Ovary (tissue), 3 donors: ENCODE results near the gene KISS1.

ENCODE experiments used
- EP300 ChIP-seq: sonication (generic); formaldehyde crosslinking; IDR thresholded peaks from one replicate; pipeline ENCODE4 v1.6.1; 2017; ENCODE audit warnings: antibody characterized with exemption
- POLR2A ChIP-seq: fragments of 450-650 bp; IDR thresholded peaks from one replicate; pipeline ENCODE4 v1.6.1; 2017; ENCODE audit warnings: antibody characterized with exemption, mild to moderate bottlenecking, moderate library complexity
- TF ChIP-seq, protein P1 (sequence below), 3 donors: fragments of 450-650 bp in 2 of 3; fragments of 200-600 bp in 1 of 3; IDR thresholded peaks; one replicate each; pipeline versions ENCODE4 v1.5.1 to v1.8.0; 2016 to 2022; ENCODE audit warnings: antibody characterized with exemption in 3 of 3, mild to moderate bottlenecking in 1 of 3
- donor health status: DM: no; HTN: no; CAD: no.

DNA sequence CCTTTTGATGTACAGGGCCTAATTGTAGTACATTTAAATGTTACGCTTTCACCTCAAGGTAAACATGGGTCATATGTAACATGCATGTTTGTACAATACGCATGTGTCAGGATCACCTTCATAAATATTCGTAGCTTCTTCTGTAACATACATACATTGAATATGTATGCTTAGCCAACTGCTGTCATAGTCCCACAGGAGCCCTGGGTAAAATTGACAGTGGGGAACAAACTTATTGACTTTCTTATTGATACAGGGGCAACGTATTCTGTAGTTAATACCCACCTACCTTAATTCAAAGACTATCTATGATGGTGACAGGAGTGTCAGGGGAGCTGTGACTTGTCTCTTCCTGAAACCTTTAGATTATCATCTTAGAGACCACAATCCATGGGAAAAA, 26.4 kb downstream of the KISS1 start:
- TF ChIP-seq, protein P1, sequence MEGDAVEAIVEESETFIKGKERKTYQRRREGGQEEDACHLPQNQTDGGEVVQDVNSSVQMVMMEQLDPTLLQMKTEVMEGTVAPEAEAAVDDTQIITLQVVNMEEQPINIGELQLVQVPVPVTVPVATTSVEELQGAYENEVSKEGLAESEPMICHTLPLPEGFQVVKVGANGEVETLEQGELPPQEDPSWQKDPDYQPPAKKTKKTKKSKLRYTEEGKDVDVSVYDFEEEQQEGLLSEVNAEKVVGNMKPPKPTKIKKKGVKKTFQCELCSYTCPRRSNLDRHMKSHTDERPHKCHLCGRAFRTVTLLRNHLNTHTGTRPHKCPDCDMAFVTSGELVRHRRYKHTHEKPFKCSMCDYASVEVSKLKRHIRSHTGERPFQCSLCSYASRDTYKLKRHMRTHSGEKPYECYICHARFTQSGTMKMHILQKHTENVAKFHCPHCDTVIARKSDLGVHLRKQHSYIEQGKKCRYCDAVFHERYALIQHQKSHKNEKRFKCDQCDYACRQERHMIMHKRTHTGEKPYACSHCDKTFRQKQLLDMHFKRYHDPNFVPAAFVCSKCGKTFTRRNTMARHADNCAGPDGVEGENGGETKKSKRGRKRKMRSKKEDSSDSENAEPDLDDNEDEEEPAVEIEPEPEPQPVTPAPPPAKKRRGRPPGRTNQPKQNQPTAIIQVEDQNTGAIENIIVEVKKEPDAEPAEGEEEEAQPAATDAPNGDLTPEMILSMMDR (IDR thresholded peaks at IDR 0.05): no peak
- TF ChIP-seq POLR2A: no peak
- no peak for TF ChIP-seq EP300
